Prostate gland (tissue), 2 donors: ENCODE data around the gene ZNF136.

ENCODE experiments used
- POLR2A ChIP-seq: fragments of 450-650 bp; IDR thresholded peaks from one replicate; pipeline ENCODE4 v1.6.1; 2016; ENCODE audit warnings: antibody characterized with exemption, mild to moderate bottlenecking
- TF ChIP-seq, protein P1 (sequence below), 4 experiments: fragments of 200-600 bp in 2 of 4; fragments of 450-650 bp in 2 of 4; sonication (generic) in 2 of 4; IDR thresholded peaks; 1 replicate in 3 of 4; 2 replicates in 1 of 4; pipeline ENCODE4 v1.5.1; 2016 to 2019; ENCODE audit warnings: antibody characterized with exemption in 4 of 4, mild to moderate bottlenecking in 2 of 4, moderate library complexity in 2 of 4

DNA sequence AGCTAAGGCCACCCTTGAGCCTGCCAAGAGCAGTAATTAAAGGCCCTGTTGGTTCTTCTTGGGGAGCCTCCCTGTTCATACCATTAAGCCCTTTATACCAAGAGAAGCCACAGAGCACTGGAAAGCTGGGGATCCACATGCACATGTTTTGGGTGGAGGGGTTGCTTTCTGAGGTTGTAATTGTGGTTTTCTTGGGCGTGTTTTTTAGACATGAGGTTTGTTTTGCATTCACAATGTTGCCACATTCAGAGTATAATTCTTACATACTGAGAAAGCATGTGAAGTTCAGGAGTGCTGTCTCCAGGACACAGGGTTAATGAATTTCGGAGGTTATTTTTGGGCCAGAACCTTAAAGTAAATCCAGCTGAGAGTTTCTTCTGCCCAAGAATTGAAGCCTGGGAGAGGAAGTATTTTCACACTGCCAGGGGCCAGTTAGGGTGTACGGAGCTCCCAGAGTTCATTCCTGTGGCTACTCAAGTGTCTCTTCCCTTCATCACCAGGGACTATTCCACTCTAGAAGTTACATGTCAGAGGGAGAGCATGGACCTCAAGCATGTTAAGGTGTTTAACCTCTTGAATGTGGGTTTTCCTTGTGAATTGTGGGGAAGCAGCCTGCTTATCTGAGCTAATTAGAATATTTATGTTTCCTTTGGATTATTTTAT is 37.0 kb downstream of the ZNF136 start:
- TF ChIP-seq, protein P1, sequence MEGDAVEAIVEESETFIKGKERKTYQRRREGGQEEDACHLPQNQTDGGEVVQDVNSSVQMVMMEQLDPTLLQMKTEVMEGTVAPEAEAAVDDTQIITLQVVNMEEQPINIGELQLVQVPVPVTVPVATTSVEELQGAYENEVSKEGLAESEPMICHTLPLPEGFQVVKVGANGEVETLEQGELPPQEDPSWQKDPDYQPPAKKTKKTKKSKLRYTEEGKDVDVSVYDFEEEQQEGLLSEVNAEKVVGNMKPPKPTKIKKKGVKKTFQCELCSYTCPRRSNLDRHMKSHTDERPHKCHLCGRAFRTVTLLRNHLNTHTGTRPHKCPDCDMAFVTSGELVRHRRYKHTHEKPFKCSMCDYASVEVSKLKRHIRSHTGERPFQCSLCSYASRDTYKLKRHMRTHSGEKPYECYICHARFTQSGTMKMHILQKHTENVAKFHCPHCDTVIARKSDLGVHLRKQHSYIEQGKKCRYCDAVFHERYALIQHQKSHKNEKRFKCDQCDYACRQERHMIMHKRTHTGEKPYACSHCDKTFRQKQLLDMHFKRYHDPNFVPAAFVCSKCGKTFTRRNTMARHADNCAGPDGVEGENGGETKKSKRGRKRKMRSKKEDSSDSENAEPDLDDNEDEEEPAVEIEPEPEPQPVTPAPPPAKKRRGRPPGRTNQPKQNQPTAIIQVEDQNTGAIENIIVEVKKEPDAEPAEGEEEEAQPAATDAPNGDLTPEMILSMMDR (IDR thresholded peaks at IDR 0.05), result no peak
- TF ChIP-seq POLR2A, result no peak
